OCI-LY1 (cell line): ENCODE data around the gene MAP2.

Source experiments
- CTCF ChIP-seq: fragments of 200-600 bp; sonication (generic), shearing (Covaris generic); IDR thresholded peaks from 2 replicates; pipeline ENCODE4 v1.5.1; 2017; ENCODE audit warnings: mild to moderate bottlenecking, antibody characterized with exemption, low read length, moderate library complexity, mixed read lengths
- EZH2 ChIP-seq: fragments of 200-600 bp; sonication (generic), shearing (Covaris generic); IDR thresholded peaks from 2 replicates; pipeline ENCODE4 v1.8.0; 2017; ENCODE audit warnings: borderline replicate concordance, mixed run types, mild to moderate bottlenecking, antibody characterized with exemption, low read length, moderate library complexity, mixed read lengths

GRCh38 chr2:209560911-209561310 is 137.1 kb downstream of the MAP2 start:
- TF ChIP-seq CTCF = no peak
- TF ChIP-seq EZH2 = no peak
